Hepatocyte (in vitro differentiated cells): ENCODE measurements around the gene CACNG6. TPM values are rescaled to one million over a fixed set of nuclear protein-coding genes. Genes with fewer than 3 reads are reported as not detected.

Source experiments
- DNase-seq: peaks from one replicate; pipeline ENCODE4 v3.0.0-alpha.2; 2016; ENCODE audit warnings: low spot score
- H2AFZ ChIP-seq: fragments of 200-600 bp; sonication (generic); 2 replicates; pipeline ENCODE4 v1.6.0; 2016; ENCODE audit warnings: antibody characterized with exemption, mild to moderate bottlenecking
- H3K27ac ChIP-seq: fragments of 200-600 bp; sonication (generic); 2 replicates; pipeline ENCODE4 v1.5.1; 2016; ENCODE audit warnings: mild to moderate bottlenecking
- H3K27me3 ChIP-seq: fragments of 200-600 bp; sonication (generic); 2 replicates; pipeline ENCODE4 v1.6.1; 2016
- H3K36me3 ChIP-seq: fragments of 200-600 bp; sonication (generic); replicated peaks from 2 replicates; pipeline ENCODE4 v1.5.1; 2016; ENCODE audit warnings: low read depth; ENCODE audit not compliant: insufficient read depth
- H3K4me1 ChIP-seq: fragments of 200-600 bp; sonication (generic); 2 replicates; pipeline ENCODE4 v1.5.1; 2016; ENCODE audit warnings: mild to moderate bottlenecking, moderate library complexity; ENCODE audit not compliant: insufficient read depth
- H3K4me2 ChIP-seq: fragments of 200-600 bp; sonication (generic); 2 replicates; pipeline ENCODE4 v1.6.0; 2016
- H3K4me3 ChIP-seq: fragments of 200-600 bp; sonication (generic); 2 replicates; pipeline ENCODE4 v1.5.1; 2016; ENCODE audit warnings: mild to moderate bottlenecking
- H3K79me2 ChIP-seq: fragments of 200-600 bp; sonication (generic); 2 replicates; pipeline ENCODE4 v1.6.0; 2017; ENCODE audit warnings: mild to moderate bottlenecking
- H3K9me2 ChIP-seq: fragments of 200-600 bp; sonication (generic); replicated peaks from 2 replicates; pipeline ENCODE4 v1.6.0; 2017; ENCODE audit warnings: mild to moderate bottlenecking; ENCODE audit not compliant: insufficient read depth
- H3K9me3 ChIP-seq: fragments of 200-600 bp; sonication (generic); 2 replicates; pipeline ENCODE4 v1.5.1; 2016; ENCODE audit warnings: low read depth, mild to moderate bottlenecking
- H4K20me1 ChIP-seq: fragments of 200-600 bp; sonication (generic); 2 replicates; pipeline ENCODE4 v1.6.0; 2016; ENCODE audit warnings: mild to moderate bottlenecking; ENCODE audit not compliant: insufficient read depth, poor library complexity, severe bottlenecking
- EZH2 ChIP-seq: fragments of 200-600 bp; sonication (generic); IDR thresholded peaks from 2 replicates; pipeline ENCODE4 v1.6.1; 2016; ENCODE audit warnings: antibody characterized with exemption, mild to moderate bottlenecking, borderline replicate concordance
- EZH2phosphoT487 ChIP-seq: fragments of 200-600 bp; sonication (generic); IDR thresholded peaks from one replicate; pipeline ENCODE4 v1.6.1; 2018; ENCODE audit warnings: antibody characterized with exemption, mild to moderate bottlenecking, low read depth, moderate library complexity; ENCODE audit not compliant: unreplicated experiment, severe bottlenecking
- WGBS: methylation state at CpG from one replicate; pipeline ENCODE4 v1.1.6; 2016; ENCODE audit warnings: low lambda C conversion rate; ENCODE audit errors: missing lambda C conversion rate; 5-methylcytosine and 5-hydroxymethylcytosine counted together
- polyA plus RNA-seq: library from polyadenylated mRNA; unstranded; fragments of >200 nt; fragmentation: Nextera tagmentation; extraction: Ambion mirVana; gene quantifications from 2 replicates; pipeline ENCODE4 v1.2.1, GENCODE V29; 2016
- total RNA-seq: library from RNA; depleted of rRNA; stranded (reverse); fragments of >200 nt; gene quantifications from 2 replicates; pipeline ENCODE4 v1.2.3, GENCODE V29; 2014
- TF ChIP-seq, protein P1 (sequence below): fragments of 200-600 bp; sonication (generic); IDR thresholded peaks from 2 replicates; pipeline ENCODE4 v1.5.1; 2016; ENCODE audit warnings: antibody characterized with exemption, mild to moderate bottlenecking; ENCODE audit not compliant: poor library complexity

Gene CACNG6
- total and polyA plus RNA-seq, 2 experiments from 2014 or later: 0.23 TPM; not detected in 1

GRCh38 chr19:53965091-53965490 lies 26.3 kb upstream of the CACNG6 start:
- no peak overlapping the region for H3K4me3 ChIP-seq
- no peaks in the 10 kb centered on the region for H3K9me3 ChIP-seq
- peaks cover 51% of the 10 kb centered on the region for H3K27me3 ChIP-seq
- no peak overlapping the region for H2AFZ ChIP-seq
- no peaks in the 10 kb centered on the region for H3K79me2 ChIP-seq
- H3K4me1 ChIP-seq: no peaks in the 10 kb centered on the region
- no peaks in the 10 kb centered on the region for H3K36me3 ChIP-seq
- no peak overlapping the region for H3K27ac ChIP-seq
- H3K9me2 ChIP-seq: no peaks in the 10 kb centered on the region
- no peaks in the 10 kb centered on the region for H4K20me1 ChIP-seq
- TF ChIP-seq, protein P1, sequence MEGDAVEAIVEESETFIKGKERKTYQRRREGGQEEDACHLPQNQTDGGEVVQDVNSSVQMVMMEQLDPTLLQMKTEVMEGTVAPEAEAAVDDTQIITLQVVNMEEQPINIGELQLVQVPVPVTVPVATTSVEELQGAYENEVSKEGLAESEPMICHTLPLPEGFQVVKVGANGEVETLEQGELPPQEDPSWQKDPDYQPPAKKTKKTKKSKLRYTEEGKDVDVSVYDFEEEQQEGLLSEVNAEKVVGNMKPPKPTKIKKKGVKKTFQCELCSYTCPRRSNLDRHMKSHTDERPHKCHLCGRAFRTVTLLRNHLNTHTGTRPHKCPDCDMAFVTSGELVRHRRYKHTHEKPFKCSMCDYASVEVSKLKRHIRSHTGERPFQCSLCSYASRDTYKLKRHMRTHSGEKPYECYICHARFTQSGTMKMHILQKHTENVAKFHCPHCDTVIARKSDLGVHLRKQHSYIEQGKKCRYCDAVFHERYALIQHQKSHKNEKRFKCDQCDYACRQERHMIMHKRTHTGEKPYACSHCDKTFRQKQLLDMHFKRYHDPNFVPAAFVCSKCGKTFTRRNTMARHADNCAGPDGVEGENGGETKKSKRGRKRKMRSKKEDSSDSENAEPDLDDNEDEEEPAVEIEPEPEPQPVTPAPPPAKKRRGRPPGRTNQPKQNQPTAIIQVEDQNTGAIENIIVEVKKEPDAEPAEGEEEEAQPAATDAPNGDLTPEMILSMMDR: no peak
- TF ChIP-seq EZH2phosphoT487 (no peak), EZH2 (no peak)
- no peak overlapping the region for H3K4me2 ChIP-seq
- WGBS: 84% methylated on average over 11 of the region's 11 CpGs
- no peak for DNase-seq

GRCh38 chr19:53966931-53967330 lies 24.5 kb upstream of the CACNG6 start:
- DNase-seq: no peak

DNA sequence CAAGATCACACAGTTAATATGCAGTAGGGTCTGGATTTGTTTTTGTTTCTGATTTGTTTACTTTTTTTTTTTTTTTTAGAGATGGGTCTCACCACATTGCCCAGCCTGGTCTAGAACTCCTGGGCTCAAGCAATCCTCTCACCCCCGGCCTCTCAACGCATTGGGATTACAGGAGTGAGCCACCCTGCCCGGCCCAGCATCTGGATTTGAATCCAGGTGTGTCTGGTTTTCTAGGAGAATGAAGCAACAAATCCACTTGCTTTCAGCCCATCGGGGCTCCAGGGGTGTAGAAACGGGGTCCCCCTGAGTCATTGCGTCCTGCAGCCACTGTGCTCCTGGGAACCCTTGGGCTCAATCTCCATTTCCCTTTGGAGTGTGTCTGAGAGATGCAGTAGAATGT lies 22.1 kb upstream of the CACNG6 start:
- no peaks in the 10 kb centered on the region for H3K9me2 ChIP-seq
- no peak for DNase-seq
- no peaks in the 10 kb centered on the region for H3K79me2 ChIP-seq
- no peak overlapping the region for H3K4me2 ChIP-seq
- no peaks in the 10 kb centered on the region for H3K36me3 ChIP-seq
- H3K9me3 ChIP-seq: no peaks in the 10 kb centered on the region
- no peak overlapping the region for H3K27ac ChIP-seq
- peaks cover 17% of the 10 kb centered on the region for H3K27me3 ChIP-seq
- 89% methylated on average over 6 of the region's 6 CpGs for WGBS
- no peak overlapping the region for H2AFZ ChIP-seq
- TF ChIP-seq EZH2 (no peak), EZH2phosphoT487 (no peak)
- H3K4me1 ChIP-seq: no peaks in the 10 kb centered on the region
- no peaks in the 10 kb centered on the region for H4K20me1 ChIP-seq
- no peak overlapping the region for H3K4me3 ChIP-seq

More at GRCh38 chr19:53966931-53967330, 24.5 kb upstream of the CACNG6 start:
- H2AFZ ChIP-seq: no peak overlapping the region
- H3K27ac ChIP-seq: no peak overlapping the region
- whole genome bisulfite sequencing: 77% methylated on average over 7 of the region's 7 CpGs
- no peaks in the 10 kb centered on the region for H3K4me1 ChIP-seq
- no peaks in the 10 kb centered on the region for H3K79me2 ChIP-seq
- H3K36me3 ChIP-seq: no peaks in the 10 kb centered on the region
- H3K4me2 ChIP-seq: no peak overlapping the region
- TF ChIP-seq EZH2phosphoT487 (no peak), EZH2 (no peak)
- TF ChIP-seq, protein P1: no peak
- no peaks in the 10 kb centered on the region for H4K20me1 ChIP-seq
- no peaks in the 10 kb centered on the region for H3K9me3 ChIP-seq
- no peaks in the 10 kb centered on the region for H3K9me2 ChIP-seq
- H3K27me3 ChIP-seq: peaks cover 35% of the 10 kb centered on the region
- H3K4me3 ChIP-seq: no peak overlapping the region

DNA sequence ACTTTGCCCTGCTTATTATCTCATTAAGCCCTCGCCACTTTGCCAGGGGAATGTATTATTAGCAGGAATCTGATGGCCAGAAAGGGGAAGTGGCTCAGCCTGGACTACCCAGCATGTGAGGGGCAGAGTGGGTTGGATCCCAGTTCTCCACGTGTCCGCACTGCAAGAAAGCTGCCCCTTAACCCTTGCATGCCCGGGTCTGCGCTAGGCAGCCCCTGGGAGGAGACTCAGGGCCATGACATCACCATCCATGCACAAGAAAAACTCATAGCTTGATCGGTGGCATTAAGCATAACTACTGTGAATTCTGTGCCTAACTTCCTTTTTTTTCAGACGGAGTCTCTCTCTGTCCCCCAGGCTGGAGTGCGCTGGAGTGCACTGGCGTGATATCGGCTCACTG lies 19.8 kb upstream of the CACNG6 start:
- H3K4me2 ChIP-seq: no peak overlapping the region
- no peak overlapping the region for H3K4me3 ChIP-seq
- H3K79me2 ChIP-seq: no peaks in the 10 kb centered on the region
- H3K36me3 ChIP-seq: no peaks in the 10 kb centered on the region
- H3K4me1 ChIP-seq: no peaks in the 10 kb centered on the region
- H2AFZ ChIP-seq: no peak overlapping the region
- no peak for DNase-seq
- no peaks in the 10 kb centered on the region for H3K9me3 ChIP-seq
- no peaks in the 10 kb centered on the region for H3K9me2 ChIP-seq
- no peak overlapping the region for H3K27ac ChIP-seq
- no peaks in the 10 kb centered on the region for H4K20me1 ChIP-seq
- TF ChIP-seq, protein P1: no peak
- TF ChIP-seq EZH2 (no peak), EZH2phosphoT487 (no peak)
- H3K27me3 ChIP-seq: peaks cover 4% of the 10 kb centered on the region
- WGBS: 73% methylated on average over 10 of the region's 10 CpGs
